Panc1 (cell line): ENCODE results near the gene WNT11.

Source experiments
- CTCF ChIP-seq: fragments of 450-650 bp; IDR thresholded peaks from 2 replicates; pipeline ENCODE4 v1.5.1; 2017; ENCODE audit warnings: mild to moderate bottlenecking
- POLR2AphosphoS5 ChIP-seq: IDR thresholded peaks from 2 replicates; pipeline ENCODE4 v1.6.1; 2012; ENCODE audit warnings: mild to moderate bottlenecking, low read depth, low read length, moderate library complexity
- REST ChIP-seq, 2 experiments: IDR thresholded peaks; 2 replicates each; pipeline ENCODE4 v1.6.1; 2011 to 2012; ENCODE audit warnings: low read depth in 2 of 2, control low read depth in 1 of 2, low read length in 1 of 2, mild to moderate bottlenecking in 1 of 2, moderate library complexity in 1 of 2; ENCODE audit not compliant: insufficient read depth in 1 of 2
- TCF7L2 ChIP-seq: IDR thresholded peaks from 2 replicates; pipeline ENCODE4 v1.6.1; 2011; ENCODE audit warnings: mild to moderate bottlenecking, low read depth, low read length, inconsistent platforms

GRCh38 chr11:76185511-76185910, 20.8 kb downstream of the WNT11 start:
- TF ChIP-seq CTCF (no peak), REST (IDR thresholded peaks at IDR 0.05; ENCODE audit: insufficient read depth in 1 of 2, low read depth in 2 of 2, low read length in 1 of 2) (no peak), POLR2AphosphoS5 (no peak), TCF7L2 (no peak)
